ENCODE results near the gene ARHGEF40. TPM values are rescaled to one million over a fixed set of nuclear protein-coding genes. Genes with fewer than 3 reads are reported as not detected.

ARHGEF40 gene
- polyA plus RNA-seq, 1 experiment: 62.7 TPM

GRCh38 chr14:21043974-21044618 is 26.0 kb upstream of the ARHGEF40 start:
- Histone ChIP-seq H3K4me3 (ENCODE audit: low read depth, low read length) (no peak overlapping the region), H3K27me3 (ENCODE audit: control insufficient read depth, insufficient read depth, low read length) (peaks cover 3% of the 10 kb centered on the region; the same call in 1 of the 2 replicates), H3K36me3 (ENCODE audit: control insufficient read depth, insufficient read depth, low read length) (no peaks in the 10 kb centered on the region)
- ChIA-PET CTCF (interaction anchor here (0.8 to 6.9 kb wide), 10 partner anchors 9 to 222 kb away, joined by 3 to 202 read pairs (median 3); partner anchors contain the start of gene ARHGEF40), POLR2A (no interaction called here)
- no peak for DNase-seq (ENCODE audit: low read depth)
- TF ChIP-seq, protein P1, sequence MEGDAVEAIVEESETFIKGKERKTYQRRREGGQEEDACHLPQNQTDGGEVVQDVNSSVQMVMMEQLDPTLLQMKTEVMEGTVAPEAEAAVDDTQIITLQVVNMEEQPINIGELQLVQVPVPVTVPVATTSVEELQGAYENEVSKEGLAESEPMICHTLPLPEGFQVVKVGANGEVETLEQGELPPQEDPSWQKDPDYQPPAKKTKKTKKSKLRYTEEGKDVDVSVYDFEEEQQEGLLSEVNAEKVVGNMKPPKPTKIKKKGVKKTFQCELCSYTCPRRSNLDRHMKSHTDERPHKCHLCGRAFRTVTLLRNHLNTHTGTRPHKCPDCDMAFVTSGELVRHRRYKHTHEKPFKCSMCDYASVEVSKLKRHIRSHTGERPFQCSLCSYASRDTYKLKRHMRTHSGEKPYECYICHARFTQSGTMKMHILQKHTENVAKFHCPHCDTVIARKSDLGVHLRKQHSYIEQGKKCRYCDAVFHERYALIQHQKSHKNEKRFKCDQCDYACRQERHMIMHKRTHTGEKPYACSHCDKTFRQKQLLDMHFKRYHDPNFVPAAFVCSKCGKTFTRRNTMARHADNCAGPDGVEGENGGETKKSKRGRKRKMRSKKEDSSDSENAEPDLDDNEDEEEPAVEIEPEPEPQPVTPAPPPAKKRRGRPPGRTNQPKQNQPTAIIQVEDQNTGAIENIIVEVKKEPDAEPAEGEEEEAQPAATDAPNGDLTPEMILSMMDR (IDR thresholded peaks at IDR 0.05; ENCODE audit: insufficient read depth, low read depth, low read length): no peak

GRCh38 chr14:21047378-21047781 is 22.7 kb upstream of the ARHGEF40 start:
- Histone ChIP-seq H3K4me3 (ENCODE audit: low read depth, low read length) (no peak overlapping the region), H3K36me3 (ENCODE audit: control insufficient read depth, insufficient read depth, low read length) (no peaks in the 10 kb centered on the region), H3K27me3 (ENCODE audit: control insufficient read depth, insufficient read depth, low read length) (peaks cover 3% of the 10 kb centered on the region; the same call in 1 of the 2 replicates)
- ChIA-PET CTCF (interaction anchor here (0.9 to 3.6 kb wide), 13 partner anchors 9 to 77 kb away, joined by 3 to 22 read pairs (median 4); no protein-coding TSS in a partner anchor), POLR2A (interaction anchor here (0.9 kb wide), 1 partner anchor 16 kb away, joined by 3 read pairs; no protein-coding TSS in a partner anchor)
- DNase-seq (ENCODE audit: low read depth): no peak
- TF ChIP-seq, protein P1 (IDR thresholded peaks at IDR 0.05; ENCODE audit: insufficient read depth, low read depth, low read length): no peak

DNA sequence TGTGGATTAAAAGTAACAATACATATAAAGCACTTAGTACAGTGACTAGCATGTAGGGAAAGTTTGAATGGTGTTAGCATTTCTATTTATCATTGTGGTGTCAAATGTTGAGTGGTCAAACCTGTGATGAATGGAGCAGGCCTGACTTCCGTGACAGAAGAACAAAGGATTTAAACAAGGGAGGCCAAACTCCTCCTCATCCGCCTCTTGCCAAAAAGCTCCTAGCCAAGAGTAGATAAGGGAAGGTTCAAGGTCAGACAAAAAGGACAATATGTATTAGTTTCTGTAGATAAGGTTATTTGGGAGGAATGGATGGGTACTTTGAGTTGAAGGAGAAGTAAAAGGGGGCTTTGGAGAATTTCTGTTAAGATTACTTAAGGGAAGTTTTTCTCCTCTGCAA is 21.5 kb upstream of the ARHGEF40 start:
- TF ChIP-seq, protein P1 (IDR thresholded peaks at IDR 0.05; ENCODE audit: insufficient read depth, low read depth, low read length): no peak
- ChIA-PET POLR2A (no interaction called here), CTCF (interaction anchor here (1.0 to 3.6 kb wide), 7 partner anchors 13 to 55 kb away, joined by 3 to 22 read pairs (median 20); no protein-coding TSS in a partner anchor)
- Histone ChIP-seq H3K27me3 (ENCODE audit: control insufficient read depth, insufficient read depth, low read length) (peaks cover 2% of the 10 kb centered on the region; the same call in 1 of the 2 replicates), H3K36me3 (ENCODE audit: control insufficient read depth, insufficient read depth, low read length) (no peaks in the 10 kb centered on the region), H3K4me3 (ENCODE audit: low read depth, low read length) (no peak overlapping the region)
- DNase-seq (ENCODE audit: low read depth): no peak

GRCh38 chr14:21049271-21049673 is 20.8 kb upstream of the ARHGEF40 start:
- Histone ChIP-seq H3K27me3 (ENCODE audit: control insufficient read depth, insufficient read depth, low read length) (peaks cover 2% of the 10 kb centered on the region; the same call in 1 of the 2 replicates), H3K4me3 (ENCODE audit: low read depth, low read length) (no peak overlapping the region), H3K36me3 (ENCODE audit: control insufficient read depth, insufficient read depth, low read length) (no peaks in the 10 kb centered on the region)
- TF ChIP-seq, protein P1 (IDR thresholded peaks at IDR 0.05; ENCODE audit: insufficient read depth, low read depth, low read length): no peak
- no peak for DNase-seq (ENCODE audit: low read depth)
- CTCF ChIA-PET: interaction anchor here (0.9 to 3.6 kb wide), 7 partner anchors 8 to 55 kb away, joined by 3 to 22 read pairs (median 4); no protein-coding TSS in a partner anchor
- POLR2A ChIA-PET: no interaction called here

DNA sequence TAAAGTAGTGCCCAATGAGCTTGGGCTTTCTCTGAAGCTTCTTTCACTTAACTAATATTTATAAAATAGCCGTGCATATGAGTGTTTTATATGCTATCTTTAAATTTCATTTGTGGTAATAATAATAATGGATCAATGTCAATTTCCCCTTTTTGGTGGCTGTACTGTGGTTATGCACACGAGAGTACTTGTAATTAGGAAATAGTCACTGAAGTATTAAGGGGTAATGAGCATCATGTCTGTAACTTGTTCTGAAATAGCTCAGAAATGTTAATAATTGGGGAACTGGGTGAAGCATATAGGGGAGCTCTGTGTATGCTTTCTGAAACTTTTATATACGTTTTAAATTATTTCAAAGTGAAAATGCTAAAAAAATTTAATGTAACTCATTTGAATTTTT is 19.5 kb upstream of the ARHGEF40 start:
- TF ChIP-seq, protein P1 (IDR thresholded peaks at IDR 0.05; ENCODE audit: insufficient read depth, low read depth, low read length): no peak
- POLR2A ChIA-PET: no interaction called here
- DNase-seq (ENCODE audit: low read depth): no peak
- Histone ChIP-seq H3K4me3 (ENCODE audit: low read depth, low read length) (no peak overlapping the region), H3K27me3 (ENCODE audit: control insufficient read depth, insufficient read depth, low read length) (no peaks in the 10 kb centered on the region), H3K36me3 (ENCODE audit: control insufficient read depth, insufficient read depth, low read length) (no peaks in the 10 kb centered on the region)
- CTCF ChIA-PET: interaction anchor here (0.7 to 1.9 kb wide), 3 partner anchors 10 to 18 kb away, joined by 3 to 5 read pairs (median 5); no protein-coding TSS in a partner anchor
